T-helper 17 cell (primary cell): Measurements from ENCODE around the gene ARHGAP29. TPM values are rescaled to one million over a fixed set of nuclear protein-coding genes. Genes with fewer than 3 reads are reported as not detected.
"Not testable (repeated sequence)": the region's sequence is repeated elsewhere in the genome, so short reads cannot be mapped to it uniquely, and the experiment has no call there.

ENCODE experiments used
- ATAC-seq: fragments of 150-1000 bp; cut with Tn5 transposase; 2 replicates; pipeline ENCODE4 v1.10.0; 2021; ENCODE audit warnings: mild to moderate bottlenecking, moderate library complexity
- DNase-seq, 3 donors: peaks; one replicate each; pipeline versions ENCODE4 v3.0.0 to v3.0.0-alpha.2; 2020 to 2021
- H3K9me3 ChIP-seq: one replicate; pipeline ENCODE4 v1.7.0; 2013; ENCODE audit warnings: low read length, mild to moderate bottlenecking; ENCODE audit not compliant: control insufficient read depth, poor library complexity, severe bottlenecking
- H3K27ac Mint-ChIP-seq: one replicate; pipeline ENCODE4 v1.8.0; 2022; ENCODE audit warnings: mild to moderate bottlenecking, moderate library complexity, mixed read lengths
- H3K27me3 Mint-ChIP-seq: one replicate; pipeline ENCODE4 v1.8.0; 2022; ENCODE audit warnings: mixed read lengths
- H3K36me3 Mint-ChIP-seq: one replicate; pipeline ENCODE4 v1.8.0; 2022; ENCODE audit warnings: low read depth, mixed read lengths
- H3K4me1 Mint-ChIP-seq: one replicate; pipeline ENCODE4 v1.8.0; 2022; ENCODE audit warnings: mild to moderate bottlenecking, mixed read lengths
- H3K4me3 Mint-ChIP-seq: one replicate; pipeline ENCODE4 v1.8.0; 2022; ENCODE audit warnings: mild to moderate bottlenecking, moderate library complexity, mixed read lengths
- total RNA-seq, 4 donors: library from RNA in 2 of 4; stranded (reverse) in 2 of 4; gene quantifications; one replicate each; pipeline ENCODE4 v1.2.3 and lab custom pipeline; 2022 to 2026

ARHGAP29 gene
- total RNA-seq, 2 donors from 2014 or later: 0.13 TPM; not detected in 1

- ATAC-seq, H3K9me3 ChIP-seq, H3K4me3 Mint-ChIP-seq, H3K36me3 Mint-ChIP-seq, H3K4me1 Mint-ChIP-seq, DNase-seq, H3K27ac Mint-ChIP-seq: not testable (repeated sequence)
- peaks cover 38% of the 10 kb centered on the region for H3K27me3 Mint-ChIP-seq
Measured at GRCh38 chr1:94164885-94165284, 72.5 kb downstream of the ARHGAP29 start.

- peaks cover 36% of the 10 kb centered on the region for H3K27me3 Mint-ChIP-seq
- H3K9me3 ChIP-seq, H3K36me3 Mint-ChIP-seq, H3K4me3 Mint-ChIP-seq, ATAC-seq, DNase-seq, H3K4me1 Mint-ChIP-seq, H3K27ac Mint-ChIP-seq: not testable (repeated sequence)
Measured at GRCh38 chr1:94164121-94164520, 73.3 kb downstream of the ARHGAP29 start.

- DNase-seq, ATAC-seq, H3K27ac Mint-ChIP-seq, H3K4me1 Mint-ChIP-seq, H3K9me3 ChIP-seq, H3K36me3 Mint-ChIP-seq, H3K4me3 Mint-ChIP-seq: not testable (repeated sequence)
- peaks cover 37% of the 10 kb centered on the region for H3K27me3 Mint-ChIP-seq
Measured at GRCh38 chr1:94163249-94163648, 74.1 kb downstream of the ARHGAP29 start.

GRCh38 chr1:94160811-94161210 is 76.6 kb downstream of the ARHGAP29 start:
- no peak for ATAC-seq
- DNase-seq: no peak
- H3K9me3 ChIP-seq: no peaks in the 10 kb centered on the region
- H3K27me3 Mint-ChIP-seq: peaks cover 29% of the 10 kb centered on the region
- H3K27ac Mint-ChIP-seq: no peak overlapping the region
- H3K36me3 Mint-ChIP-seq: no peaks in the 10 kb centered on the region
- H3K4me3 Mint-ChIP-seq: no peak overlapping the region
- H3K4me1 Mint-ChIP-seq: no peaks in the 10 kb centered on the region

GRCh38 chr1:94156096-94156625 is 81.2 kb downstream of the ARHGAP29 start:
- Mint-ChIP-seq H3K27ac (no peak overlapping the region), H3K4me3 (no peak overlapping the region), H3K27me3 (peaks cover 12% of the 10 kb centered on the region), H3K36me3 (no peaks in the 10 kb centered on the region), H3K4me1 (peaks cover 2% of the 10 kb centered on the region)
- no peaks in the 10 kb centered on the region for H3K9me3 ChIP-seq
- no peak for ATAC-seq
- no peak for DNase-seq

GRCh38 chr1:94154989-94155388 is 82.4 kb downstream of the ARHGAP29 start:
- Mint-ChIP-seq H3K27ac (no peak overlapping the region), H3K27me3 (peaks cover 8% of the 10 kb centered on the region), H3K4me3 (no peak overlapping the region), H3K36me3 (no peaks in the 10 kb centered on the region), H3K4me1 (peaks cover 2% of the 10 kb centered on the region)
- no peaks in the 10 kb centered on the region for H3K9me3 ChIP-seq
- DNase-seq (no peak), ATAC-seq (no peak)

GRCh38 chr1:94153133-94153532 is 84.3 kb downstream of the ARHGAP29 start:
- peaks cover 5% of the 10 kb centered on the region for H3K27me3 Mint-ChIP-seq
- no peaks in the 10 kb centered on the region for H3K36me3 Mint-ChIP-seq
- ATAC-seq (no peak), DNase-seq (no peak)
- H3K27ac Mint-ChIP-seq: no peak overlapping the region
- H3K4me1 Mint-ChIP-seq: peaks cover 2% of the 10 kb centered on the region
- no peak overlapping the region for H3K4me3 Mint-ChIP-seq
- H3K9me3 ChIP-seq: no peaks in the 10 kb centered on the region

- H3K4me3 Mint-ChIP-seq, H3K27me3 Mint-ChIP-seq, ATAC-seq, DNase-seq, H3K9me3 ChIP-seq, H3K27ac Mint-ChIP-seq, H3K4me1 Mint-ChIP-seq, H3K36me3 Mint-ChIP-seq: not testable (repeated sequence)
Measured at GRCh38 chr1:94149166-94149565, 88.2 kb downstream of the ARHGAP29 start.

GRCh38 chr1:94146273-94146672 is 91.1 kb downstream of the ARHGAP29 start:
- DNase-seq (no peak), ATAC-seq (no peak)
- H3K4me1 Mint-ChIP-seq: no peaks in the 10 kb centered on the region
- no peaks in the 10 kb centered on the region for H3K36me3 Mint-ChIP-seq
- no peaks in the 10 kb centered on the region for H3K9me3 ChIP-seq
- H3K27me3 Mint-ChIP-seq: peaks cover 11% of the 10 kb centered on the region
- H3K27ac Mint-ChIP-seq: no peak overlapping the region
- H3K4me3 Mint-ChIP-seq: no peak overlapping the region

GRCh38 chr1:94144836-94145235 is 92.5 kb downstream of the ARHGAP29 start:
- no peak overlapping the region for H3K27ac Mint-ChIP-seq
- no peak overlapping the region for H3K4me3 Mint-ChIP-seq
- no peak for ATAC-seq
- H3K9me3 ChIP-seq: no peaks in the 10 kb centered on the region
- no peaks in the 10 kb centered on the region for H3K4me1 Mint-ChIP-seq
- H3K36me3 Mint-ChIP-seq: no peaks in the 10 kb centered on the region
- DNase-seq: no peak
- peaks cover 7% of the 10 kb centered on the region for H3K27me3 Mint-ChIP-seq

- no peak overlapping the region for H3K27ac Mint-ChIP-seq
- no peak overlapping the region for H3K4me3 Mint-ChIP-seq
- no peaks in the 10 kb centered on the region for H3K9me3 ChIP-seq
- peaks cover 7% of the 10 kb centered on the region for H3K27me3 Mint-ChIP-seq
- H3K36me3 Mint-ChIP-seq: no peaks in the 10 kb centered on the region
- H3K4me1 Mint-ChIP-seq: no peaks in the 10 kb centered on the region
- ATAC-seq (no peak), DNase-seq (no peak)
Measured at GRCh38 chr1:94143809-94144176, 93.6 kb downstream of the ARHGAP29 start.

GRCh38 chr1:94143173-94143808 is 94.1 kb downstream of the ARHGAP29 start:
- H3K4me3 Mint-ChIP-seq: no peak overlapping the region
- no peaks in the 10 kb centered on the region for H3K9me3 ChIP-seq
- DNase-seq: no peak

GRCh38 chr1:94142583-94142982 is 94.8 kb downstream of the ARHGAP29 start:
- ATAC-seq: no peak
- H3K27me3 Mint-ChIP-seq: peaks cover 7% of the 10 kb centered on the region
- H3K4me1 Mint-ChIP-seq: no peaks in the 10 kb centered on the region

More at GRCh38 chr1:94143173-94143808, 94.1 kb downstream of the ARHGAP29 start:
- Mint-ChIP-seq H3K27ac (no peak overlapping the region), H3K4me1 (no peaks in the 10 kb centered on the region), H3K27me3 (peaks cover 7% of the 10 kb centered on the region), H3K36me3 (no peaks in the 10 kb centered on the region)
- ATAC-seq: no peak

GRCh38 chr1:94142022-94142421 is 95.4 kb downstream of the ARHGAP29 start:
- no peaks in the 10 kb centered on the region for H3K4me1 Mint-ChIP-seq
- peaks cover 7% of the 10 kb centered on the region for H3K27me3 Mint-ChIP-seq
- H3K27ac Mint-ChIP-seq: no peak overlapping the region
- H3K9me3 ChIP-seq: no peaks in the 10 kb centered on the region
- ATAC-seq: no peak
- H3K36me3 Mint-ChIP-seq: no peaks in the 10 kb centered on the region
- no peak for DNase-seq
- H3K4me3 Mint-ChIP-seq: no peak overlapping the region

More at GRCh38 chr1:94142583-94142982, 94.8 kb downstream of the ARHGAP29 start:
- Mint-ChIP-seq H3K36me3 (no peaks in the 10 kb centered on the region), H3K4me3 (no peak overlapping the region), H3K27ac (no peak overlapping the region)
- H3K9me3 ChIP-seq: no peaks in the 10 kb centered on the region
- no peak for DNase-seq
